Right atrium auricular region (tissue), 2 donors: ENCODE measurements around the gene OSBPL2. TPM values are rescaled to one million over a fixed set of nuclear protein-coding genes. Genes with fewer than 3 reads are reported as not detected.

Source experiments
- DNase-seq: peaks from one replicate; pipeline ENCODE4 v3.0.0-alpha.2; 2019; ENCODE audit warnings: low spot score
- H3K27ac ChIP-seq, 2 donors: fragments of 200-600 bp; sonication (generic); 1 replicate in 1 of 2; 2 replicates in 1 of 2; pipeline ENCODE4 v1.5.1; 2016 to 2019
- H3K27me3 ChIP-seq, 2 donors: fragments of 200-600 bp; sonication (generic); one replicate each; pipeline versions ENCODE4 v1.5.1 to v1.6.0; 2017 to 2019
- H3K36me3 ChIP-seq: fragments of 200-600 bp; sonication (generic); one replicate; pipeline ENCODE4 v1.5.1; 2016
- H3K4me1 ChIP-seq, 2 donors: fragments of 200-600 bp; sonication (generic); one replicate each; pipeline versions ENCODE4 v1.5.1 to v1.6.0; 2017 to 2019
- H3K4me3 ChIP-seq, 2 donors: fragments of 200-600 bp; sonication (generic); 1 replicate in 1 of 2; 2 replicates in 1 of 2; pipeline ENCODE4 v1.5.1; 2017 to 2019; ENCODE audit warnings: mild to moderate bottlenecking in 1 of 2, moderate library complexity in 1 of 2
- H3K9me3 ChIP-seq, 2 donors: fragments of 200-600 bp; sonication (generic); one replicate each; pipeline ENCODE4 v1.5.1; 2019
- CTCF ChIP-seq, 2 donors: fragments of 200-600 bp; sonication (generic); IDR thresholded peaks; one replicate each; pipeline ENCODE4 v1.5.1; 2019; ENCODE audit warnings: antibody characterized with exemption in 2 of 2
- total RNA-seq, 2 donors: library from RNA; depleted of rRNA; stranded (reverse); fragments of >200 nt; gene quantifications; one replicate each; pipeline ENCODE4 v1.1.0, GENCODE V29; 2016

OSBPL2 gene
- total RNA-seq, 2 donors from 2014 or later: 27.2 to 29.6 TPM

GRCh38 chr20:62337558-62338293 lies 99.4 kb downstream of the OSBPL2 start:
- Histone ChIP-seq H3K36me3 (peaks cover 73% of the 10 kb centered on the region), H3K4me3 (no peak overlapping the region), H3K9me3 (no peaks in the 10 kb centered on the region), H3K27me3 (no peaks in the 10 kb centered on the region), H3K4me1 (no peaks in the 10 kb centered on the region), H3K27ac (no peak overlapping the region)
- DNase-seq: no peak
- no peak for TF ChIP-seq CTCF (IDR thresholded peaks at IDR 0.05)

- no peak for DNase-seq
Observed at GRCh38 chr20:62338294-62338620, 99.9 kb downstream of the OSBPL2 start.

DNA sequence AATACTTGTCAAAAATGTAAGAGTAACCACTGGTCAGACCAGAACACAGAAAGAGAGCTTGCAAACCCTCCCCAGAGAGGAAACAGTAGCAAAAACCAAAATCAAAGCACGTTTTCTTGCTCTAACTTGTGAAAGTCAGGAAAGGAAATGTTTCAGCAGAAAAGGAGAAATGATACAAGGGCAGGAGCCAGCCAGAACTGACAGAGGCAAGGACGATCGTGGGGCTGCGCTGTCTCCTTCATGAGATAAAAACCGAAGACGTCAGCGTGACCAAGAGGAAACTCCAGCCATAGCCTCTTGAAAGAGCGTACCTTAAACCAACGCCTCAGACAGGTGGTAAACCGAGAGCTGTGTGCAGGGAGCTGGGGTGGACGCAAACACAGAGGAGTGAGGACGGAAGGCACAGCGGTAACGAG lies 101.3 kb downstream of the OSBPL2 start:
- DNase-seq: no peak
- no peak for TF ChIP-seq CTCF (IDR thresholded peaks at IDR 0.05)
- Histone ChIP-seq H3K27me3 (no peaks in the 10 kb centered on the region), H3K4me3 (no peak overlapping the region), H3K4me1 (no peaks in the 10 kb centered on the region), H3K36me3 (peaks cover 54% of the 10 kb centered on the region), H3K9me3 (no peaks in the 10 kb centered on the region), H3K27ac (no peak overlapping the region)

More at GRCh38 chr20:62338294-62338620, 99.9 kb downstream of the OSBPL2 start:
- Histone ChIP-seq H3K4me3 (no peak overlapping the region), H3K9me3 (no peaks in the 10 kb centered on the region), H3K27ac (no peak overlapping the region), H3K27me3 (no peaks in the 10 kb centered on the region), H3K4me1 (no peaks in the 10 kb centered on the region), H3K36me3 (peaks cover 67% of the 10 kb centered on the region)
- TF ChIP-seq CTCF (IDR thresholded peaks at IDR 0.05): no peak

GRCh38 chr20:62342910-62343309 lies 104.6 kb downstream of the OSBPL2 start:
- Histone ChIP-seq H3K9me3 (no peaks in the 10 kb centered on the region), H3K27me3 (no peaks in the 10 kb centered on the region), H3K4me1 (no peaks in the 10 kb centered on the region), H3K27ac (no peak overlapping the region), H3K4me3 (no peak overlapping the region), H3K36me3 (peaks cover 50% of the 10 kb centered on the region)
- no peak for TF ChIP-seq CTCF (IDR thresholded peaks at IDR 0.05)
- DNase-seq: no peak

DNA sequence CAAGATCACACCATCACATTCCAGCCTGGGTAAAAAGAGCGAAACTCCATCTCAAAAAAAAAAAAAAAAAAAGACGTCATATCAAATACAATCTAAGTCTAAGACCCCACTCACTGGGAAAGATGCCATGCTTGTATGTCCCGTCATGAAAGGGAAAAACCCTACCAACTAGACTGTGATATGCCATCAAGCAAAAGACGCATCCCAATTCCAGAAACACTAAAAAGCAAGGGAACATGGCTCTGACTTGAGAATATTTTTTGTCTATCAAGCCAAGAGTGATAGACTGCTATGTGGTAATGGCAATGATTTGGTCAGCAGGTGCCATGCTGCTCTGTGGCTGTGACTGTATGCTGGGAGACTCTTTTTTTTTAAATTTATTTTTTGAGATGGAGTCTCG lies 105.8 kb downstream of the OSBPL2 start:
- peaks cover 43% of the 10 kb centered on the region for H3K36me3 ChIP-seq
- no peak for TF ChIP-seq CTCF (IDR thresholded peaks at IDR 0.05)
- H3K27ac ChIP-seq: no peak overlapping the region
- no peaks in the 10 kb centered on the region for H3K27me3 ChIP-seq
- no peaks in the 10 kb centered on the region for H3K4me1 ChIP-seq
- no peak overlapping the region for H3K4me3 ChIP-seq
- H3K9me3 ChIP-seq: no peaks in the 10 kb centered on the region
- DNase-seq: no peak

GRCh38 chr20:62344782-62345181 lies 106.5 kb downstream of the OSBPL2 start:
- Histone ChIP-seq H3K27ac (no peak overlapping the region), H3K4me3 (no peak overlapping the region), H3K4me1 (no peaks in the 10 kb centered on the region), H3K9me3 (no peaks in the 10 kb centered on the region), H3K36me3 (peaks cover 36% of the 10 kb centered on the region), H3K27me3 (no peaks in the 10 kb centered on the region)
- no peak for TF ChIP-seq CTCF (IDR thresholded peaks at IDR 0.05)
- DNase-seq: no peak
